Parathyroid adenoma (tissue), 2 donors: Measurements from ENCODE around the gene SLC12A7.

Experiments used
- H2AFZ ChIP-seq: fragments of 300-600 bp; sonication (generic); one replicate; pipeline ENCODE4 v1.7.0; 2017; ENCODE audit warnings: antibody characterized with exemption, mild to moderate bottlenecking
- H3K27ac ChIP-seq: fragments of 300-600 bp; sonication (generic); one replicate; pipeline ENCODE4 v1.7.0; 2017
- H3K27me3 ChIP-seq: fragments of 300-600 bp; sonication (generic); one replicate; pipeline ENCODE4 v1.7.0; 2017; ENCODE audit warnings: low read length; ENCODE audit not compliant: control insufficient read depth, insufficient read depth
- H3K36me3 ChIP-seq: fragments of 300-600 bp; sonication (generic); one replicate; pipeline ENCODE4 v1.7.0; 2017; ENCODE audit warnings: low read length; ENCODE audit not compliant: control insufficient read depth, insufficient read depth
- H3K4me1 ChIP-seq: fragments of 300-600 bp; sonication (generic); one replicate; pipeline ENCODE4 v1.7.0; 2017; ENCODE audit warnings: control low read depth
- H3K4me2 ChIP-seq: fragments of 300-600 bp; sonication (generic); one replicate; pipeline ENCODE4 v1.7.0; 2017; ENCODE audit warnings: low read length
- H3K4me3 ChIP-seq: fragments of 300-600 bp; sonication (generic); one replicate; pipeline ENCODE4 v1.7.0; 2017; ENCODE audit warnings: low read depth, low read length
- H3K79me2 ChIP-seq: fragments of 300-600 bp; sonication (generic); one replicate; pipeline ENCODE4 v1.7.0; 2017; ENCODE audit warnings: control low read depth
- H3K9ac ChIP-seq: fragments of 300-600 bp; sonication (generic); one replicate; pipeline ENCODE4 v1.7.0; 2017; ENCODE audit warnings: mild to moderate bottlenecking
- H3K9me3 ChIP-seq: fragments of 300-600 bp; sonication (generic); one replicate; pipeline ENCODE4 v1.7.0; 2017; ENCODE audit warnings: low read length; ENCODE audit not compliant: control insufficient read depth
- TF ChIP-seq, protein P1 (sequence below): fragments of 300-600 bp; sonication (generic); IDR thresholded peaks from one replicate; pipeline ENCODE4 v1.7.0; 2017; ENCODE audit warnings: antibody characterized with exemption, mild to moderate bottlenecking
- donor health status: primary hyperparathyroidism.

SLC12A7 gene

DNA sequence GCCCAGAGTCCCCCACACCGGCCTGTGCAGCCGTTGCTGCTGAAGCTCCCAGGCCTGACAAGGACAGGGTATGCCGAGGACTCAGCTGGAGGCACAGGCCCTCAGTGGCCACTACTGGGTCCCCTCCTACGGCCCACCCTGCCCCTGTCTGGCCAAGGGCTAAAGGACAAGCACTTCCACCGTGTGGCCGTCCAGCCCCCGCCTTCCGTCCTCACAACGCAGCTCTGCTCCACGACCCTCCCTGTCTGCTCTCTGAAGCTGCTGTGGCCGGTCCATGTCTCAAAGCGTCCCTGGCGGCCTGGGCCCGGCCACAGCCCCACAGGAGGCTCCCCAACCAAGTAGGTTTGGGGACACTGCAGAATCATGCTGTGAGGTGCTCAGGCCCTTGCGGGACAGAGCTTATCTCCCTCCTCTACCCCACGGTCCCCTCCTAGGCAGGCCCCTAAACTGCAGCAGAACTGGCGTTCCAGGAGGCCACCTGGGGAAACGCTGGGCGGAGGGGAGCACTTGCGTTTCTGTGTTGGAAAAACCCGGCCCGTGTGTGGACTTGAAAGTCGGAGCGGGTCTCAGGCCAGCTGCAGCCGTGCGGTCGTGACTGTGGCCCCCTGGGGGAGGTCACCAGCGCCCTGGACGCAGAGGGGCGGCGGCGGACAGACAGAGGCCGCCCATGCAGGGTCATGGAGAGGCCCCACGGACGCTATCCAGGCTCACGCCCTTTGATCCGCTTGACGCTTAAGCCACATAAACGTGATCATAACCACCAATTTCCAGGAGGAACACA lies 57.7 kb downstream of the SLC12A7 start:
- H3K79me2 ChIP-seq: no peaks in the 10 kb centered on the region
- no peaks in the 10 kb centered on the region for H3K27me3 ChIP-seq
- no peak overlapping the region for H3K4me3 ChIP-seq
- no peak overlapping the region for H2AFZ ChIP-seq
- no peak overlapping the region for H3K27ac ChIP-seq
- H3K4me1 ChIP-seq: no peaks in the 10 kb centered on the region
- H3K36me3 ChIP-seq: no peaks in the 10 kb centered on the region
- no peaks in the 10 kb centered on the region for H3K9me3 ChIP-seq
- no peak overlapping the region for H3K4me2 ChIP-seq
- TF ChIP-seq, protein P1, sequence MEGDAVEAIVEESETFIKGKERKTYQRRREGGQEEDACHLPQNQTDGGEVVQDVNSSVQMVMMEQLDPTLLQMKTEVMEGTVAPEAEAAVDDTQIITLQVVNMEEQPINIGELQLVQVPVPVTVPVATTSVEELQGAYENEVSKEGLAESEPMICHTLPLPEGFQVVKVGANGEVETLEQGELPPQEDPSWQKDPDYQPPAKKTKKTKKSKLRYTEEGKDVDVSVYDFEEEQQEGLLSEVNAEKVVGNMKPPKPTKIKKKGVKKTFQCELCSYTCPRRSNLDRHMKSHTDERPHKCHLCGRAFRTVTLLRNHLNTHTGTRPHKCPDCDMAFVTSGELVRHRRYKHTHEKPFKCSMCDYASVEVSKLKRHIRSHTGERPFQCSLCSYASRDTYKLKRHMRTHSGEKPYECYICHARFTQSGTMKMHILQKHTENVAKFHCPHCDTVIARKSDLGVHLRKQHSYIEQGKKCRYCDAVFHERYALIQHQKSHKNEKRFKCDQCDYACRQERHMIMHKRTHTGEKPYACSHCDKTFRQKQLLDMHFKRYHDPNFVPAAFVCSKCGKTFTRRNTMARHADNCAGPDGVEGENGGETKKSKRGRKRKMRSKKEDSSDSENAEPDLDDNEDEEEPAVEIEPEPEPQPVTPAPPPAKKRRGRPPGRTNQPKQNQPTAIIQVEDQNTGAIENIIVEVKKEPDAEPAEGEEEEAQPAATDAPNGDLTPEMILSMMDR: no peak
- no peak overlapping the region for H3K9ac ChIP-seq

DNA sequence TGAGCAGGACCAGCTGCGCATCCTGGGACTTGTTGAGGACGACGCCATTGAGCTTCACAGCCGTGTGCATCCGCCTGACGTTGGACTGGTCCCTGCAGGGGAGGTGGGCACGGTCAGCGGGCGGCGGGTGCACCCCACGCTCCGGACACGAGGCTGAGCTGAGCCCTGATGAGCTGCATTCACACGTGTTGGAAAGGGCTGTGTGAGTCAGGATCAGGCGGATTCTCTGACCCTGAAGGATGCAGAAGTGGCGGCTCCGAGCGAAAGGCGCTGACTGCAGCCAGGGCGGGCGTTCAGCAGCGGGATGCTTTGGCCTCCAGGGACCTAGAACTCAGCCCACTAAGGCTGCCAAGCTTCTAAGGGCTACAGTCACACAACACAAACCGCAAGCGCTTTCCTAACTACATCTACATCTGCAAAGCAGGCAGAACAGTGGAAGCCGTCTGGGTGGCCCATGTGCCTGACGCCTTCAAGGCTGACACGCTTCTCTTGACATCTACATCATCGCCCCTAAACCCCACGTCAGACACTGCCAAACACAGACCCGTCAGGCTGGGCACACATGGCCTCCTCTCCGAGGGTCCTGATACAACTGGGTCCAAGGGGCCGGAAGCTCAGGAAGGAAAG lies 58.4 kb downstream of the SLC12A7 start:
- H3K27me3 ChIP-seq: no peaks in the 10 kb centered on the region
- no peaks in the 10 kb centered on the region for H3K9me3 ChIP-seq
- no peak overlapping the region for H3K4me3 ChIP-seq
- no peaks in the 10 kb centered on the region for H3K36me3 ChIP-seq
- H3K9ac ChIP-seq: no peak overlapping the region
- no peaks in the 10 kb centered on the region for H3K4me1 ChIP-seq
- no peak overlapping the region for H3K27ac ChIP-seq
- TF ChIP-seq, protein P1: no peak
- H3K4me2 ChIP-seq: no peak overlapping the region
- H2AFZ ChIP-seq: no peak overlapping the region
- H3K79me2 ChIP-seq: no peaks in the 10 kb centered on the region

DNA sequence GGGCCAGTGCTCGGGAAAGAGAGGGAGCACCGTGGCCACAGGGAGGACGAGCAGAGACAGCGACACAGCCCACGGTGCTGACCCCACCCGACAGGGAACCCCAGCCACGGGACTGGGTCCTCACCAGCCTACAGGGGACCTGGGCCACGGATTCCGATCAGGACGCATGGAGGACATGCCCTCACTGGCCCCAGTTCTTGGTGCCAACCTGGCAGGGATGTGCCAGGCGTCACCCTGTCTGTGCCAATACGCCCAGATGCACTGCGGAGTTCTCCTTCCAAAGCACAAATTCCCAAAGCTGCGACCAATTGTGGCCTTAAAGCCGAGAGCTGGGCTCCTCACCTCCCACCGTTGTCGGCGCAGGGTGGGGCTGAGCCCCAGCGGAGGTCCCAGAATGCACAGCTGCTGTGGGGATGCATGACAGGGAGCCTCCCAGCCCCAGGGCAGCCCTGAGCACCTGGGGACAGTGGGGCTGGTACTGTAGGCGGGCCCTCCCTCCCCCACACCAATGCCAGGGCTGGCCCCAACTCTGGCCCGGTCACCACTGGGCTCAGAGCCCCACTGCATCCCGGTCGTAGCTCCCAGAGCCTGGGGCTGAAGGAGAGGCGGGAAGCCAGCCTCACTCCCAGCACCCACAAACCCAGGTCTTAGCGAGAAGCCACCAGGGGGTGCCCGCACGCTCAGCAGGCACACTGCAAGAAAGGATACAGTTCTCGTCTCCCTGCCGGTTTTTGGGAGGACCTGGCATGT lies 59.0 kb downstream of the SLC12A7 start:
- H3K4me1 ChIP-seq: no peaks in the 10 kb centered on the region
- H3K4me2 ChIP-seq: no peak overlapping the region
- H3K9ac ChIP-seq: no peak overlapping the region
- TF ChIP-seq, protein P1: no peak
- no peak overlapping the region for H2AFZ ChIP-seq
- H3K27me3 ChIP-seq: no peaks in the 10 kb centered on the region
- no peaks in the 10 kb centered on the region for H3K36me3 ChIP-seq
- no peak overlapping the region for H3K4me3 ChIP-seq
- H3K9me3 ChIP-seq: no peaks in the 10 kb centered on the region
- H3K27ac ChIP-seq: no peak overlapping the region
- no peaks in the 10 kb centered on the region for H3K79me2 ChIP-seq

DNA sequence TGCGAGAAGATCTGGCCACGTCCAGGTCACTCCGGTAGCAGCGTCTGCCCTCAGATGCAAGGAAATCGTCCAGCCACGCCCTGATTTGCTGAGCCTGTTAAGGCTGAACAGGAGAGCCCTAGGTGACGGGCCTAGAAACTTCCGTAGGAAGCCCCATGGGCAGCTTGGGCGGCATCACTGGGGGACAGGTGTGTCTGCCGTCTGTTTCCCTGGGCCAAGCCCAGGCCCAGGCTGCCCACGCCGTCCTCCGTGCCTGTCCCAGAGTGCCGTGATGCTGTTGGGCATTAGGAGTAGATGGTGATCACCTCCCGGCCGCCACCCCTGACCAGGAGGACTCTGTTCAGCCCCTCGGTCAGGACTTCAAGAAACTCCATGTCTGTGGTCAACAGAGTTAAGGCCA lies 59.8 kb downstream of the SLC12A7 start:
- H3K4me3 ChIP-seq: no peak overlapping the region
- no peak overlapping the region for H2AFZ ChIP-seq
- no peaks in the 10 kb centered on the region for H3K36me3 ChIP-seq
- TF ChIP-seq, protein P1: no peak
- H3K9me3 ChIP-seq: no peaks in the 10 kb centered on the region
- no peak overlapping the region for H3K9ac ChIP-seq
- H3K27me3 ChIP-seq: no peaks in the 10 kb centered on the region
- H3K4me1 ChIP-seq: no peaks in the 10 kb centered on the region
- H3K27ac ChIP-seq: no peak overlapping the region
- H3K79me2 ChIP-seq: no peaks in the 10 kb centered on the region
- H3K4me2 ChIP-seq: no peak overlapping the region
